GM12878 (cell line): Measurements from ENCODE around the gene ISCA2. TPM values are rescaled to one million over a fixed set of nuclear protein-coding genes. Genes with fewer than 3 reads are reported as not detected.

Experiments used
- polyA plus RNA-seq, 11 experiments: library from polyadenylated mRNA; depleted of rRNA in 4 of 11; unstranded in 6 of 11; stranded (reverse) in 5 of 11; fragments of >200 nt; fragmentation: Nextera tagmentation in 4 of 11; fragmentation: Illumina TruSeq in 1 of 11; extraction: Ambion mirVana in 4 of 11; extraction: Trizol in 1 of 11; gene quantifications; 1 replicate in 1 of 11; 2 replicates in 10 of 11; pipeline versions ENCODE4 v1.2.1 to v1.2.3, GENCODE V29; 2011 to 2016; ENCODE audit warnings: inconsistent platforms in 2 of 11, missing spikeins in 2 of 11, low read depth in 1 of 11
- total RNA-seq, 4 experiments: library from RNA; depleted of rRNA in 3 of 4; stranded (reverse); fragments of >200 nt in 3 of 4; fragmentation: Illumina TruSeq in 1 of 4; extraction: Trizol in 1 of 4; gene quantifications; 2 replicates each; pipeline versions ENCODE4 v1.2.1 to v1.2.3, GENCODE V29; 2013 to 2021

The ISCA2 gene
- total and polyA plus RNA-seq, 10 of the 15 experiments (the other 5 are each of a cell fraction or from before 2014, with no cell fraction given) = 7.5 to 116 (median 32.5) TPM

Other genes with a start within 250 kb of the ISCA2 start
- 26.4 and 30.0 TPM in 2 replicates for gene ABCD4, start 190.8 kb upstream of the ISCA2 start, total RNA-seq (2014; rRNA removed)
- 12.3 and 12.9 TPM in 2 replicates for gene ABCD4, start 190.8 kb upstream of the ISCA2 start, total RNA-seq (2014; rRNA removed; fragmentation: Illumina TruSeq; extraction: Trizol)
- 26.1 and 29.5 TPM in 2 replicates for gene ABCD4, start 190.8 kb upstream of the ISCA2 start, total RNA-seq (2021)
- gene ABCD4, start 190.8 kb upstream of the ISCA2 start, polyA plus RNA-seq (2011; rRNA removed) = 14.4 and 17.9 TPM in 2 replicates
- 12.9 and 22.5 TPM in 2 replicates for gene ABCD4, start 190.8 kb upstream of the ISCA2 start, polyA plus RNA-seq (2014; fragmentation: Illumina TruSeq; extraction: Trizol)
- gene ABCD4, start 190.8 kb upstream of the ISCA2 start, polyA plus RNA-seq (2014; fragmentation: Nextera tagmentation; extraction: Ambion mirVana) = 1 to 10 TPM; 5.7 to 6.2 TPM
- 24.2 and 29.0 TPM in 2 replicates for gene ABCD4, start 190.8 kb upstream of the ISCA2 start, polyA plus RNA-seq (2014; rRNA removed)
- 10 to 100 TPM; 24.2 to 24.7 TPM for gene ABCD4, start 190.8 kb upstream of the ISCA2 start, polyA plus RNA-seq (2016; fragmentation: Nextera tagmentation; extraction: Ambion mirVana)
- gene VRTN, start 145.3 kb upstream of the ISCA2 start, total RNA-seq (2014; rRNA removed) = not detected in 2 replicates
- gene VRTN, start 145.3 kb upstream of the ISCA2 start, total RNA-seq (2014; rRNA removed; fragmentation: Illumina TruSeq; extraction: Trizol) = not detected in 2 replicates
- 0.05 and 0.31 TPM in 2 replicates for gene VRTN, start 145.3 kb upstream of the ISCA2 start, total RNA-seq (2021)
- not detected in 2 replicates for gene VRTN, start 145.3 kb upstream of the ISCA2 start, polyA plus RNA-seq (2011; rRNA removed)
- gene VRTN, start 145.3 kb upstream of the ISCA2 start, polyA plus RNA-seq (2014; fragmentation: Illumina TruSeq; extraction: Trizol) = not detected in 2 replicates
- not detected for gene VRTN, start 145.3 kb upstream of the ISCA2 start, polyA plus RNA-seq (2014; fragmentation: Nextera tagmentation; extraction: Ambion mirVana)
- not detected in 2 replicates for gene VRTN, start 145.3 kb upstream of the ISCA2 start, polyA plus RNA-seq (2014; rRNA removed)
- not detected for gene VRTN, start 145.3 kb upstream of the ISCA2 start, polyA plus RNA-seq (2016; fragmentation: Nextera tagmentation; extraction: Ambion mirVana)
- not detected in 2 replicates for gene SYNDIG1L, start 67.6 kb upstream of the ISCA2 start, total RNA-seq (2014; rRNA removed)
- not detected in 2 replicates for gene SYNDIG1L, start 67.6 kb upstream of the ISCA2 start, total RNA-seq (2014; rRNA removed; fragmentation: Illumina TruSeq; extraction: Trizol)
- not detected in 2 replicates for gene SYNDIG1L, start 67.6 kb upstream of the ISCA2 start, total RNA-seq (2021)
- gene SYNDIG1L, start 67.6 kb upstream of the ISCA2 start, polyA plus RNA-seq (2011; rRNA removed) = 0.03 TPM in 1 of 2 replicates, not detected in the other
- not detected in 2 replicates for gene SYNDIG1L, start 67.6 kb upstream of the ISCA2 start, polyA plus RNA-seq (2014; fragmentation: Illumina TruSeq; extraction: Trizol)
- gene SYNDIG1L, start 67.6 kb upstream of the ISCA2 start, polyA plus RNA-seq (2014; fragmentation: Nextera tagmentation; extraction: Ambion mirVana) = not detected
- gene SYNDIG1L, start 67.6 kb upstream of the ISCA2 start, polyA plus RNA-seq (2014; rRNA removed) = 0.04 TPM in 1 of 2 replicates, not detected in the other
- not detected for gene SYNDIG1L, start 67.6 kb upstream of the ISCA2 start, polyA plus RNA-seq (2016; fragmentation: Nextera tagmentation; extraction: Ambion mirVana)
- gene NPC2, start 460 bp upstream of the ISCA2 start, total RNA-seq (2014; rRNA removed) = 65.1 and 68.8 TPM in 2 replicates
- gene NPC2, start 460 bp upstream of the ISCA2 start, total RNA-seq (2014; rRNA removed; fragmentation: Illumina TruSeq; extraction: Trizol) = 40.6 and 44.4 TPM in 2 replicates
- gene NPC2, start 460 bp upstream of the ISCA2 start, total RNA-seq (2021) = 29.5 and 34.2 TPM in 2 replicates
- gene NPC2, start 460 bp upstream of the ISCA2 start, polyA plus RNA-seq (2011; rRNA removed) = 39.2 and 62.6 TPM in 2 replicates
- gene NPC2, start 460 bp upstream of the ISCA2 start, polyA plus RNA-seq (2014; fragmentation: Illumina TruSeq; extraction: Trizol) = 41.1 and 55.6 TPM in 2 replicates
- gene NPC2, start 460 bp upstream of the ISCA2 start, polyA plus RNA-seq (2014; fragmentation: Nextera tagmentation; extraction: Ambion mirVana) = 100 to 1,000 TPM in 1 of 2 experiments, 10 to 100 TPM in 1; 77.8 to 109 TPM
- 81.5 and 85.1 TPM in 2 replicates for gene NPC2, start 460 bp upstream of the ISCA2 start, polyA plus RNA-seq (2014; rRNA removed)
- gene NPC2, start 460 bp upstream of the ISCA2 start, polyA plus RNA-seq (2016; fragmentation: Nextera tagmentation; extraction: Ambion mirVana) = 10 to 100 TPM; 40.6 to 44.7 TPM
- gene LTBP2, start 118.5 kb downstream of the ISCA2 start, total RNA-seq (2014; rRNA removed) = 0.06 and 0.16 TPM in 2 replicates
- gene LTBP2, start 118.5 kb downstream of the ISCA2 start, total RNA-seq (2014; rRNA removed; fragmentation: Illumina TruSeq; extraction: Trizol) = under 0.01 TPM in 1 of 2 replicates, not detected in the other
- gene LTBP2, start 118.5 kb downstream of the ISCA2 start, total RNA-seq (2021) = 0.10 and 0.16 TPM in 2 replicates
- gene LTBP2, start 118.5 kb downstream of the ISCA2 start, polyA plus RNA-seq (2011; rRNA removed) = 0.05 and 0.10 TPM in 2 replicates
- gene LTBP2, start 118.5 kb downstream of the ISCA2 start, polyA plus RNA-seq (2014; fragmentation: Illumina TruSeq; extraction: Trizol) = 0.03 TPM in 1 of 2 replicates, not detected in the other
- under 1 TPM; 0.05 to 0.07 TPM for gene LTBP2, start 118.5 kb downstream of the ISCA2 start, polyA plus RNA-seq (2014; fragmentation: Nextera tagmentation; extraction: Ambion mirVana)
- gene LTBP2, start 118.5 kb downstream of the ISCA2 start, polyA plus RNA-seq (2014; rRNA removed) = 0.05 and 0.20 TPM in 2 replicates
- gene LTBP2, start 118.5 kb downstream of the ISCA2 start, polyA plus RNA-seq (2016; fragmentation: Nextera tagmentation; extraction: Ambion mirVana) = under 1 TPM; 0.08 to 0.23 TPM
- gene AREL1, start 219.3 kb downstream of the ISCA2 start, total RNA-seq (2014; rRNA removed) = 32.3 and 33.8 TPM in 2 replicates
- gene AREL1, start 219.3 kb downstream of the ISCA2 start, total RNA-seq (2014; rRNA removed; fragmentation: Illumina TruSeq; extraction: Trizol) = 20.1 and 22.5 TPM in 2 replicates
- 33.5 and 38.7 TPM in 2 replicates for gene AREL1, start 219.3 kb downstream of the ISCA2 start, total RNA-seq (2021)
- 29.3 and 40.4 TPM in 2 replicates for gene AREL1, start 219.3 kb downstream of the ISCA2 start, polyA plus RNA-seq (2011; rRNA removed)
- gene AREL1, start 219.3 kb downstream of the ISCA2 start, polyA plus RNA-seq (2014; fragmentation: Illumina TruSeq; extraction: Trizol) = 30.1 and 35.7 TPM in 2 replicates
- 1 to 10 TPM; 6.2 to 7.3 TPM for gene AREL1, start 219.3 kb downstream of the ISCA2 start, polyA plus RNA-seq (2014; fragmentation: Nextera tagmentation; extraction: Ambion mirVana)
- 24.2 and 27.3 TPM in 2 replicates for gene AREL1, start 219.3 kb downstream of the ISCA2 start, polyA plus RNA-seq (2014; rRNA removed)
- 10 to 100 TPM; 14.8 to 19.7 TPM for gene AREL1, start 219.3 kb downstream of the ISCA2 start, polyA plus RNA-seq (2016; fragmentation: Nextera tagmentation; extraction: Ambion mirVana)
- gene FCF1, start 219.4 kb downstream of the ISCA2 start, total RNA-seq (2014; rRNA removed) = 14.5 and 17.7 TPM in 2 replicates
- gene FCF1, start 219.4 kb downstream of the ISCA2 start, total RNA-seq (2014; rRNA removed; fragmentation: Illumina TruSeq; extraction: Trizol) = 43.1 and 43.9 TPM in 2 replicates
- 37.1 and 39.8 TPM in 2 replicates for gene FCF1, start 219.4 kb downstream of the ISCA2 start, total RNA-seq (2021)
- gene FCF1, start 219.4 kb downstream of the ISCA2 start, polyA plus RNA-seq (2011; rRNA removed) = 55.5 and 78.4 TPM in 2 replicates
- 88.7 and 136 TPM in 2 replicates for gene FCF1, start 219.4 kb downstream of the ISCA2 start, polyA plus RNA-seq (2014; fragmentation: Illumina TruSeq; extraction: Trizol)
- 1 to 10 TPM; 6.2 to 9.7 TPM for gene FCF1, start 219.4 kb downstream of the ISCA2 start, polyA plus RNA-seq (2014; fragmentation: Nextera tagmentation; extraction: Ambion mirVana)
- 33.8 and 35.2 TPM in 2 replicates for gene FCF1, start 219.4 kb downstream of the ISCA2 start, polyA plus RNA-seq (2014; rRNA removed)
- gene FCF1, start 219.4 kb downstream of the ISCA2 start, polyA plus RNA-seq (2016; fragmentation: Nextera tagmentation; extraction: Ambion mirVana) = 10 to 100 TPM; 21.0 to 23.2 TPM